ENCODE results near the gene HERC4. TPM values are rescaled to one million over a fixed set of nuclear protein-coding genes. Genes with fewer than 3 reads are reported as not detected.
A peak's percentile ranks its signal among the peaks of the same experiment; 100 is the strongest.
"Not testable (repeated sequence)": the region's sequence is repeated elsewhere in the genome, so short reads cannot be mapped to it uniquely, and the experiment has no call there.

HERC4 gene
- total RNA-seq, 3 donors from 2014 or later (not counting 1 experiment from before 2014, with no cell fraction given) = 78.4 to 104 (median 83.9) TPM

GRCh38 chr10:68077026-68077425, 1.9 kb upstream of the HERC4 start:
- H3K4me3 ChIP-seq (ENCODE audit: low read length) = no peak overlapping the region
- ATAC-seq (no peak), DNase-seq (no peak)
- 100% methylated on average over 5 of the region's 5 CpGs for WGBS (ENCODE audit: insufficient coverage)
- H3K36me3 ChIP-seq (ENCODE audit: control insufficient read depth, insufficient read depth, low read length) = peaks cover 2% of the 10 kb centered on the region
- intact Hi-C loops (cut with micrococcal nuclease) = loop anchor here (10.0 kb wide), 1 partner anchor 312 kb away; no protein-coding TSS in a partner anchor
- no peaks in the 10 kb centered on the region for H3K36me3 Mint-ChIP-seq
- no peaks in the 10 kb centered on the region for H3K9me3 Mint-ChIP-seq
- no peak overlapping the region for H3K27ac ChIP-seq (ENCODE audit: low read length)
- peak overlapping the region; percentile 9 for H3K4me3 Mint-ChIP-seq
- TF ChIP-seq CTCF (IDR thresholded peaks at IDR 0.05) = no peak
- peaks cover 5% of the 10 kb centered on the region for H3K4me1 ChIP-seq (ENCODE audit: control insufficient read depth, insufficient read depth, low read length)
- H3K4me1 Mint-ChIP-seq = peaks cover 21 to 22% of the 10 kb centered on the region in 2 donors
- H3K9me3 ChIP-seq (ENCODE audit: control insufficient read depth, insufficient read depth, low read length) = no peaks in the 10 kb centered on the region
- H3K27ac Mint-ChIP-seq = no peak overlapping the region
- H3K27me3 Mint-ChIP-seq (ENCODE audit: low read depth in 2 of 2) = peaks cover 0 to 6% of the 10 kb centered on the region in 2 donors
- no peaks in the 10 kb centered on the region for H3K27me3 ChIP-seq (ENCODE audit: control insufficient read depth, insufficient read depth, low read length)

- not testable (repeated sequence) for H3K9me3 ChIP-seq (ENCODE audit: control insufficient read depth, insufficient read depth, low read length); H3K27me3 ChIP-seq (ENCODE audit: control insufficient read depth, insufficient read depth, low read length); H3K36me3 ChIP-seq (ENCODE audit: control insufficient read depth, insufficient read depth, low read length); ATAC-seq; H3K36me3 Mint-ChIP-seq; H3K27me3 Mint-ChIP-seq (ENCODE audit: low read depth in 2 of 2); H3K4me3 ChIP-seq (ENCODE audit: low read length); H3K4me1 ChIP-seq (ENCODE audit: control insufficient read depth, insufficient read depth, low read length); H3K27ac ChIP-seq (ENCODE audit: low read length); H3K9me3 Mint-ChIP-seq
- Mint-ChIP-seq H3K27ac (peak overlapping the region in 1 of 2 donors; percentile 94), H3K4me3 (peak overlapping the region; percentile 47), H3K4me1 (peaks cover 25 to 26% of the 10 kb centered on the region in 2 donors)
- intact Hi-C loops (cut with micrococcal nuclease) = loop anchor here (10.0 kb wide), 1 partner anchor 311 kb away; no protein-coding TSS in a partner anchor
- WGBS (ENCODE audit: insufficient coverage) = 93% methylated on average over 15 of the region's 15 CpGs
- peak in 1 of 2 donors; percentile 7 for DNase-seq
Measured at GRCh38 chr10:68076081-68076480, 998 bp upstream of the HERC4 start.

GRCh38 chr10:68075550-68076004, 494 bp upstream of the HERC4 start:
- H3K27me3 ChIP-seq (ENCODE audit: control insufficient read depth, insufficient read depth, low read length) = no peaks in the 10 kb centered on the region
- peak overlapping the region; percentile 78 for H3K4me3 ChIP-seq (ENCODE audit: low read length)
- no peaks in the 10 kb centered on the region for H3K36me3 Mint-ChIP-seq
- peak overlapping the region; percentile 95 for H3K27ac ChIP-seq (ENCODE audit: low read length)
- H3K9me3 Mint-ChIP-seq = no peaks in the 10 kb centered on the region
- 31% methylated on average over 3 of the region's 3 CpGs for WGBS (ENCODE audit: insufficient coverage)
- ATAC-seq = no peak
- intact Hi-C loops (cut with micrococcal nuclease) = loop anchor here (2.0 to 10.0 kb wide), 2 partner anchors 257 to 311 kb away; partner anchors contain the start of genes HNRNPH3 and PBLD
- H3K4me1 ChIP-seq (ENCODE audit: control insufficient read depth, insufficient read depth, low read length) = peaks cover 5% of the 10 kb centered on the region
- no peaks in the 10 kb centered on the region for H3K9me3 ChIP-seq (ENCODE audit: control insufficient read depth, insufficient read depth, low read length)
- peak overlapping the region; percentile 92 to 94 for H3K27ac Mint-ChIP-seq
- H3K36me3 ChIP-seq (ENCODE audit: control insufficient read depth, insufficient read depth, low read length) = peaks cover 2% of the 10 kb centered on the region
- H3K27me3 Mint-ChIP-seq (ENCODE audit: low read depth in 2 of 2) = no peaks in the 10 kb centered on the region
- H3K4me1 Mint-ChIP-seq = peaks cover 30 to 32% of the 10 kb centered on the region in 2 donors
- TF ChIP-seq CTCF (IDR thresholded peaks at IDR 0.05) = no peak
- DNase-seq = no peak
- peak overlapping the region; percentile 94 for H3K4me3 Mint-ChIP-seq

GRCh38 chr10:68074031-68074774, 880 bp downstream of the HERC4 start:
- intact Hi-C loops (cut with micrococcal nuclease) = loop anchor here (1.0 to 10.0 kb wide), 3 partner anchors 190 to 309 kb away; partner anchors contain the start of genes HNRNPH3, PBLD and SIRT1
- H3K4me3 Mint-ChIP-seq = peak overlapping the region; percentile 94
- peaks cover 5% of the 10 kb centered on the region for H3K4me1 ChIP-seq (ENCODE audit: control insufficient read depth, insufficient read depth, low read length)
- no peak for TF ChIP-seq CTCF (IDR thresholded peaks at IDR 0.05)
- no peaks in the 10 kb centered on the region for H3K27me3 ChIP-seq (ENCODE audit: control insufficient read depth, insufficient read depth, low read length)
- WGBS (ENCODE audit: insufficient coverage) = under 1% methylated on average over 26 of the region's 27 CpGs
- peak overlapping the region; percentile 92 to 94 for H3K27ac Mint-ChIP-seq
- peak overlapping the region; percentile 95 for H3K27ac ChIP-seq (ENCODE audit: low read length)
- H3K9me3 ChIP-seq (ENCODE audit: control insufficient read depth, insufficient read depth, low read length) = no peaks in the 10 kb centered on the region
- H3K4me1 Mint-ChIP-seq = peaks cover 31 to 32% of the 10 kb centered on the region in 2 donors
- ATAC-seq = no peak
- no peaks in the 10 kb centered on the region for H3K27me3 Mint-ChIP-seq (ENCODE audit: low read depth in 2 of 2)
- DNase-seq = peak in 1 of 2 donors; percentile 28
- H3K9me3 Mint-ChIP-seq = no peaks in the 10 kb centered on the region
- no peaks in the 10 kb centered on the region for H3K36me3 Mint-ChIP-seq
- peaks cover 6% of the 10 kb centered on the region for H3K36me3 ChIP-seq (ENCODE audit: control insufficient read depth, insufficient read depth, low read length)
- H3K4me3 ChIP-seq (ENCODE audit: low read length) = peak overlapping the region; percentile 78

Data from natural killer cell (primary cell).